ENCODE results near the gene CFAP73.
"Not testable (repeated sequence)": the region's sequence is repeated elsewhere in the genome, so short reads cannot be mapped to it uniquely, and the experiment has no call there.

CFAP73 gene

GRCh38 chr12:113186666-113187325 is 37.3 kb downstream of the CFAP73 start:
- DNase-seq (ENCODE audit: low spot score) (no peak), FAIRE-seq (no peak)

GRCh38 chr12:113189361-113189760 is 39.8 kb downstream of the CFAP73 start:
- DNase-seq (ENCODE audit: low spot score) (no peak), FAIRE-seq (no peak)

GRCh38 chr12:113190761-113191160 is 41.2 kb downstream of the CFAP73 start:
- FAIRE-seq, result no peak
- DNase-seq (ENCODE audit: low spot score), result peak; percentile 4

- DNase-seq (ENCODE audit: low spot score) (no peak), FAIRE-seq (no peak)
These were observed 41.7 kb downstream of the CFAP73 start for GRCh38 chr12:113191227-113191626.

- peak; percentile 64 for DNase-seq (ENCODE audit: low spot score)
- peak; percentile 55 for FAIRE-seq
These were observed 45.5 kb downstream of the CFAP73 start for GRCh38 chr12:113194971-113195391.

GRCh38 chr12:113195598-113195997 is 46.1 kb downstream of the CFAP73 start:
- FAIRE-seq, result no peak
- DNase-seq (ENCODE audit: low spot score), result no peak

DNA sequence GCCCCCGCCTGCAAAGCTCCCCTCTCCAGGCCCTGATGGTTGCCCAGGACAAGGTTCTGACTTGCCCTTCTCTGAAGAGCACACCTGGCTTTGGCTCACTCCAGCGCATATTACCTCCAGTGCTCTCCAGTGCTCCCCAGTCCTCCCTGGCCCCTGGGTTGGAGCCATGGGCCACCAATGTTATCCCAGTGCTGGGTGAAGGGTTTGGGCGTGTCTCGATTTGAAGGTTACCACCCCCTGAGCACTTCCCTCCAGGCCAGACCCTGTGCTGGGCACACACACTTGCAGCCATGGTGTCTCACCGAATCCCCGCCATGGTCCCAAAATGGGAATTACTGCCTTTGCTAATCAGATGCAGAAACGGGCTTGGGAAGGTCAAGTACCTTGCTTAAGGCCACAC is 47.1 kb downstream of the CFAP73 start:
- FAIRE-seq (no peak), DNase-seq (ENCODE audit: low spot score) (no peak)

GRCh38 chr12:113196990-113197389 is 47.5 kb downstream of the CFAP73 start:
- FAIRE-seq (no peak), DNase-seq (ENCODE audit: low spot score) (peak; percentile 61)

GRCh38 chr12:113197518-113198077 is 48.1 kb downstream of the CFAP73 start:
- FAIRE-seq (no peak), DNase-seq (ENCODE audit: low spot score) (no peak)

- FAIRE-seq (no peak), DNase-seq (ENCODE audit: low spot score) (peak; percentile 52)
These were observed 48.8 kb downstream of the CFAP73 start for GRCh38 chr12:113198296-113198695.

DNA sequence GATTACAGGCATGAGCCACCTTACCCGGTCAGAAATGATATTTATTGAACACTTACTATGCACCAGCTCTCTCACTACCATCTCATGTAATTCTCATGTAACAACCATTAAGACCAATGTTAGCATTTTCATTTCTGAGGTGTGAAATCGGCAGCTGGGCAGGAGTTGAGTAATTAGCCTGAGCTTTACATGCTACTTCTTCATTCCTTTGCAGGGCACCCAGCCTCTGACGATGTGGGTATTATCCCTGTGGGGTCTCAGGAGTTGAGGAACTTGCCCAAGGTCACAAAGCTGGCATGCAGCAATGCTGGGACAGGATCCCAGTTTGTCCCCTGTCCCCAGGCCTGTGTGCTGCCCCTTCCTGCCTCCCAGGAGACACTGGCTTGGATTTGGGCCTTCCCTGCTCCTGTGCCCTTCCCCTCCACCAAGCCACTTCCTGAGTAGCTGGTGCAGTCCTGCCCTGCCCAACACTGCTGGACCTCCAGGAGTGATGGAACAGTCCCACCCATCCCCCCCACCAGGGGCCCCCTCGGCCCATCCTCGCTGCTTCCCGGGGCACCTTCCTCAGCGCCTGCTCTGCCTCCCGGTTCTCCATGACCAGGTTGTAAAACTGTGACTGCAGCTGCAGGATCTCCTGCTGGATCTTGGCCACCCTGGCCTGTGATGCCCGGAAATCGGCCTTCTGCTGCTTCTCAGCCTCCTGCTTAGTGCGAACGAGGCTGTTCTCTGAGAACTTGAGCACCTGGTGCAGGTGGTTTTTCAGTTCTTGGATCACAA is 50.7 kb downstream of the CFAP73 start:
- no peak for FAIRE-seq
- no peak for DNase-seq (ENCODE audit: low spot score)

DNA sequence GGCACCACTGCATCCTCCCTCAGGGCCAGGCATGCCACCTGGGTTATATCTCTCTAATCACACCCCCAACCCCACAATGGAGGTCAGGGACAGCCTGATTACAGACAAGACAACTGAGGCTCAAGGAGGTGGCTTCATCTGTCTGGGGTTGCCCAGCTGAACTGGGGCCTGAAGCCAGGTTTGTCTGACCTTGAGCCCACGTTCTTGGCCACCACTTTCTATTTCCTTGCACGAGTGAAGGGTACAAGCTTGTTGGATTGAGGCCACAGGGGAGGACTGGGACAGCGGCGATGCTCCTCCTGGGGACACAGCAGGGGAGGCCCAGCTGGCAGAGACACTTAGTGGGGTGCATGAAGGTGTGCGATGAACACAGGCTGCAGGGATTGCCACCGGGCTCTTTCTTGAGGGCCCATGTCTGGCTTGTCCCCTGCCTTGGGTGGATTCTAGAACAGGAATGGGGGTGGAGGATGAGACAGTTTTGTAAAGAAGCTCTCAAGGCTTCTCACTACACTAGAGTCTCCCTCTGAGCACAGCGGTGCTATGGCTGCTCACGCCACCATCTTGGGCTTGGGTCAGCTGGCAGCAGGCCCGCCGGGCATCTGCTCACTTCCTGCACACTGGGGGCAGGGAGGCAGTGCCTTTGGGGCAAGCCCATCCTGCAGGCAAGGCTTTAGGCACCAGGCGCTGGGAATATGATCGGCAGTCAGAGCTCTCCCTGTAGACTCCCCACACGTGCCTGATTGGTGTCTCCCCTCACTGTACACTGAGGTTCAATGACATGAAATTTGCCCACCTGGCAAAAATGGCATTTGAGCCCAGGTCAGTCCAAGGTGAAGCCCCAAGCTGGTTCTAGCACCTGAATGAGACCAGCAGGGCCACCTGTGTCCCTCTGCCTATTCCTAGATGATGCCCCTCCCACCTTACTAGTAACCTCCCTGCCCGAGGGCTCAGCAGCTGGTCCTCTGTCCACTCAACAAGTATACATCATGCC is 52.0 kb downstream of the CFAP73 start:
- FAIRE-seq, result no peak

GRCh38 chr12:113202300-113203075 is 53.0 kb downstream of the CFAP73 start:
- FAIRE-seq (no peak), DNase-seq (ENCODE audit: low spot score) (no peak)

More for the DNA sequence above, 52.0 kb downstream of the CFAP73 start:
- no peak for DNase-seq (ENCODE audit: low spot score)

DNA sequence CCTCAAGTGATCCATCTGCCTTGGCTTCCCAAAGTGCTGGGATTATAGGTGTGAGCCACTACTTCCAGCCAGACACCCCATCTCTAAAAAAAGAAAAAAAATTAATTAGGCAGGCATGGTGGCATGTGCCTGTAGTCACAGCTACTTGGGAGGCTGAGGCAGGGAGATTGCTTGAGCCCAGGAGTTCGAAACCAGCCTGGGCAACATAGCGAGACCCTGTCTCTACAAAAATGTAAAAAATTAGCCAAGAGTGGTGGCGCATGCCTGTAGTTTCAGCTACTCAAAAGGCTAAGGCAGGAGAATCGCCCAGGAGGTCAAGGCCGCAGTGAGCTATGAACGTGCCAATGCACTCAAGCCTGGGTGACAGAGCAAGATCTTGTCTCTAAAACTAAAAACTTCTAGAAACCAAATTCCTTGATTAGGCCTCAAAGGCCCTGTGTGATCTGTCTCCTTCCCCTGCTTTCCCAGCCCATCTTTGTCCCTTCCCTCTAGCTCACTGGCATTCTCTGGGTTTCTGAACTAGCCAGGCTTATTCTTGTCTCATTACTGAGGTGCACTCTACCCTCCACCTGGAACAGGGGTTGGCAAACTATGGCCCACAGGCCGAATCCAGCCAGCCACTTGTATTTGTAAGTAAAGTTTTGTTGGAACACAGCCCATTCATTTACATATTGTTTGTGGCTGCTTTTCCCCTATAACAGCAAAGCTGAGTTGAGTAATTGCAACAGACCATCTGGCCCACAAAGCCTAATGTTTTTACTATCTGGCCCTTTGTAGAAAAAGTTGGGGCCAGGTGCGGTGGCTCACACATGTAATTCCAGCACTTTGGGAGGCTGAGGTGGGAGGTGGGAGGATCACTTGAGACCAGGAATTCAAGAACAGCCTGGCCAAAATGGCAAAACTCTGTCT is 54.6 kb downstream of the CFAP73 start:
- FAIRE-seq (no peak), DNase-seq (ENCODE audit: low spot score) (no peak)

DNA sequence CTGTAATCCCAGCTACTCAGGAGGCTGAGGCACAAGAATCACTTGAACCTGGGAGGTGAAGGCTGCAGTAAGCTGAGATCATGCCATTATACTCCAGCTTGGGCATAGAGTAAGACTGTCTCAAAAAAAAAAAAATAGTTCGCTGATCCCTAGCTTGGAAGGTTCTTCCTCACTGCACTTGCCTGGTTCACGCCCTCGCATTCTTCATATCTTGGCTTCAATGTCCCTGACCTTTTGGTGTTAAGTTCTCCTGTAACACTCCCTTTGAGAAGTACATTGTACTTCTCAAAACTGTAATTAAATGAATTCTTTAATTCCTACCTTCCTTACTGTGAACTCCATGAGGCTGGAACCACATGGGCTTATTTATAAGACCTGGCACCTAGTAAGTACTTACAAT is 55.3 kb downstream of the CFAP73 start:
- no peak for FAIRE-seq
- DNase-seq (ENCODE audit: low spot score), result peak; percentile 28

- not testable (repeated sequence) for DNase-seq (ENCODE audit: low spot score); FAIRE-seq
These were observed 57.3 kb downstream of the CFAP73 start for GRCh38 chr12:113206802-113207201.

DNA sequence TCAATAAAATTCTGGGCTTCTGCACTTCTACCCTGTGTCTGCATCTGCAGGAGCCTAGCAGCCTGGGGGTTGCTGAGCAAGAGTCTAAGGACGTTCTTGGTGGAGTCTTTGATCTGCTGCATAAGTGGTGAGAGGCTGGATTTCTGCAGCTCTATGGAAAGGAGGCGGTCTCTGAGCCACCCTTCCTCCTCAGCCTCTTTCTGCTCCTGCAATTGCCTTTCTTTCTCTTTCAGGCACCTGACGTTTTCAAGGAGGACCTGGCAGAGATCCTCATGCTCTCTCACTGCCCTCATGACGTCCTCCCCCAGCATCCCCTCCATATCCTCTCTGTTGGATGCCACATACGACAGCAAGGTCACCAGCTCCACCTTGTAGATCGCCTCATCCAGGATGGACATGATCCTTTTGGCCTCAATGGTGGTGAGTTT is 58.1 kb downstream of the CFAP73 start:
- no peak for DNase-seq (ENCODE audit: low spot score)

DNA sequence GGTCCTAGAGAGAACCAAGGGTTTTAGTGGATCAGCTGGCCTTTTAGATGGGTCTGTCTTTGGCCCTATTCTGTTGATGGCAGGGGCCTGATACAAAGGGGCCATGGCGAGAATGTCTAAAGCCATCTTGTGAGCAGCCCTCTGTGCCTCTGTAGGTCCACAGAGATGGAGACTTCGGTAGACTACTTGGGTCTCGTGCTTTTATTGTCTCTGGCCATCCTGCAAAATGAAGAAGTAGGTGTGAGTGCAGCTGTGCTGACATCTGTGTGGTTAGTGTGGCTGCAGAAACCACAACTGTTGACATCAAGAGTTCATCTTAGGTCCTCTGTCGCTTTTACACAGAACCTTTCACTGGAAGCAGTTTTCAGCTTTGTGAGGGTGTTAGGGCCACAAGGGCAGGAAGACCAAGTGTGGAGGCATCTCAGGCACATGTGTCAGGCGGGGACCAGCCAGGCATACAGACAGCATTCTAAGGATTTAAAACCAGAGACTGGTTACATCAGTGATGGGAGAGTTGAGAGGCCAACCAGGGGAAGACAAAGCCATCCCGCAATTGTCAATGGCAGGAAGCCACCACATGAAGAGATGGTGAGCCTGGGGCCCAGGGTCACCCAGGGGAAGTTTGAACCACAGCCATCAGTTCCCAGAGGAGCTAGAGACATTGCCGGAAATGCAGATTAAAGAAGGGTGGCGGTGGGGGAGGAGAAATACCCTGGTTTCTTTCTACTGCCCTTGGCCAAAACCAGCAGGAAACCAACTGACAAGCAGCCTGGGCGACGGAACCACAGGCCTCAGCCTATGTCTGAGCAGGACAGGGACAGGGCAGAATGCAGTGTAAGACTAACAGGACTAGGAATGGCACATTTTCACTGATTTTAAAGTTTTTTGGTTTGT is 58.8 kb downstream of the CFAP73 start:
- no peak for FAIRE-seq

More for the DNA sequence above, 58.1 kb downstream of the CFAP73 start:
- FAIRE-seq, result no peak

More for the DNA sequence above, 58.8 kb downstream of the CFAP73 start:
- DNase-seq (ENCODE audit: low spot score), result no peak

All from RCC 7860 (cell line).